Measurements from ENCODE around the gene IFI6.

GRCh38 chr1:27650539-27651175, 21.3 kb downstream of the IFI6 start:
- TF ChIP-seq, protein P1, sequence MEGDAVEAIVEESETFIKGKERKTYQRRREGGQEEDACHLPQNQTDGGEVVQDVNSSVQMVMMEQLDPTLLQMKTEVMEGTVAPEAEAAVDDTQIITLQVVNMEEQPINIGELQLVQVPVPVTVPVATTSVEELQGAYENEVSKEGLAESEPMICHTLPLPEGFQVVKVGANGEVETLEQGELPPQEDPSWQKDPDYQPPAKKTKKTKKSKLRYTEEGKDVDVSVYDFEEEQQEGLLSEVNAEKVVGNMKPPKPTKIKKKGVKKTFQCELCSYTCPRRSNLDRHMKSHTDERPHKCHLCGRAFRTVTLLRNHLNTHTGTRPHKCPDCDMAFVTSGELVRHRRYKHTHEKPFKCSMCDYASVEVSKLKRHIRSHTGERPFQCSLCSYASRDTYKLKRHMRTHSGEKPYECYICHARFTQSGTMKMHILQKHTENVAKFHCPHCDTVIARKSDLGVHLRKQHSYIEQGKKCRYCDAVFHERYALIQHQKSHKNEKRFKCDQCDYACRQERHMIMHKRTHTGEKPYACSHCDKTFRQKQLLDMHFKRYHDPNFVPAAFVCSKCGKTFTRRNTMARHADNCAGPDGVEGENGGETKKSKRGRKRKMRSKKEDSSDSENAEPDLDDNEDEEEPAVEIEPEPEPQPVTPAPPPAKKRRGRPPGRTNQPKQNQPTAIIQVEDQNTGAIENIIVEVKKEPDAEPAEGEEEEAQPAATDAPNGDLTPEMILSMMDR (conservative IDR thresholded peaks at IDR 0.05; ENCODE audit: low read depth, low read length): no peak
- TF ChIP-seq EZH2 (IDR thresholded peaks at IDR 0.05; ENCODE audit: borderline replicate concordance, low read depth, low read length, poor library complexity, severe bottlenecking): no peak
